Measurements from ENCODE around the gene FCMR. TPM values are rescaled to one million over a fixed set of nuclear protein-coding genes. Genes with fewer than 3 reads are reported as not detected.
A peak's percentile ranks its signal among the peaks of the same experiment; 100 is the strongest.

Gene FCMR
- polyA plus RNA-seq, 4 donors, result 1.1 to 6.9 (median 2.6) TPM

DNA sequence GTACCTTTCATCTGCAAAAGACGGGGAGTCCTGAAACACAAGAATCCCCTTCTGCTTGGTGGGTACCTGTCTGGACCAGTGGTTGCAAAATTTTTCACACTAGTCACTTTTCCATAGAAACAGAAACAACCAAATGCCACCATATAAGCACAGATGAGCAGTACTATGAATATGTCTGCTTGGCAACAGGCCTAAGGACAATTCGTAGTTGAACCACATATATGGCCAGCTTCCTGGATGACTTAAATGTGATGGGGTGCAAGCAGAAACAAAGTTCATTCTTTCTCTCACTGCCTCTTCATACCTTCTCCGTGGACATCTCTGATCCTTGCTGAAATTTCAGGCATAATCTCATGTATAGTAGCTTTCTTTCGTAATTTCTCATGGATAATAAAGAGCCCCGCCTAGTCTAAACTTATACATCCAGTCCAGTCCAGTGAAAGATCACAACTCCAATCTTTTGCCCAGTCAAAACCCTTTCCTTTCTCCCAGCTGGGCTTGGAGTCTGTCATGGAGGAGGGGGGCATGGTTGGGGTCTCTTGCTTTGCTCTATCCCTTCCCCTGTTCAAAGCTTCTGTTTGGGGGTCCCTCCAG is 41.5 kb upstream of the FCMR start:
- peaks cover 10 to 37% (median 11%) of the 10 kb centered on the region in 3 donors for H3K4me1 ChIP-seq (ENCODE audit: control insufficient read depth in 3 of 3, insufficient read depth in 2 of 3, low read depth in 1 of 3, low read length in 2 of 3)
- FAIRE-seq (no peak), DNase-seq (peak in 1 of 2 donors; percentile 48)
- H3K4me3 ChIP-seq (ENCODE audit: low read depth in 1 of 3, low read length in 3 of 3), result no peak overlapping the region
- peaks cover 0 to 27% (median 0%) of the 10 kb centered on the region in 3 donors for H3K36me3 ChIP-seq (ENCODE audit: control insufficient read depth in 3 of 3, insufficient read depth in 2 of 3, low read depth in 1 of 3, low read length in 3 of 3)
- H3K27ac ChIP-seq (ENCODE audit: low read depth in 1 of 3, low read length in 2 of 3), result peak overlapping the region; percentile 38 to 60 (median 49)
- no peaks in the 10 kb centered on the region for H3K27me3 ChIP-seq (ENCODE audit: control insufficient read depth in 3 of 3, insufficient read depth in 3 of 3, low read length in 3 of 3)
- peaks cover 0 to 3% of the 10 kb centered on the region in 2 donors for H3K9me3 ChIP-seq (ENCODE audit: control insufficient read depth in 2 of 2, insufficient read depth in 1 of 2, low read depth in 1 of 2, low read length in 1 of 2)
- WGBS, 3 donors, result 52 to 77% (median 61%) methylated on average over 5 of the region's 5 CpGs

DNA sequence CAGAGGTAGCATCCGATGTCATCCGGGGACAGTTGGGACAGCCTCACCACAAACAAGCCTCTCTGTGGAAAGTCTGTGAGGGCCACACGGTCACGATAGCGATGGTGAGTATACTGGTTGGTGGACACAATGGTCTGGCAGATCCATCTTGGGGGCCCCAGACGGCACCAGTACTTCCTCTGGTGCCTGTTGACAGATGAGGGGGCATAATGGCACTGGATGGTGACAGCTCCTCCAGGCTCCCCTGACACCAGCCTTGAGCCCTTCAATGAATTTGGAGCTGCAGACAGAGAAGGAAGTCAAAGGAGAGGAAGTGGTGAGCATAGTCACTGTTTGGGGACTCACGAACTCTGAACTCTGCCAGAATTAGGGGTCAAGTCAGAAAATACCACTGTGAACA is 40.5 kb upstream of the FCMR start:
- H3K9me3 ChIP-seq (ENCODE audit: control insufficient read depth in 2 of 2, insufficient read depth in 1 of 2, low read depth in 1 of 2, low read length in 1 of 2), result peaks cover 0 to 3% of the 10 kb centered on the region in 2 donors
- DNase-seq, result no peak
- no peak for FAIRE-seq
- peaks cover 5 to 37% (median 11%) of the 10 kb centered on the region in 3 donors for H3K4me1 ChIP-seq (ENCODE audit: control insufficient read depth in 3 of 3, insufficient read depth in 2 of 3, low read depth in 1 of 3, low read length in 2 of 3)
- peaks cover 0 to 27% (median 0%) of the 10 kb centered on the region in 3 donors for H3K36me3 ChIP-seq (ENCODE audit: control insufficient read depth in 3 of 3, insufficient read depth in 2 of 3, low read depth in 1 of 3, low read length in 3 of 3)
- no peak overlapping the region for H3K4me3 ChIP-seq (ENCODE audit: low read depth in 1 of 3, low read length in 3 of 3)
- 85 to 96% (median 87%) methylated on average over 7 of the region's 7 CpGs for WGBS, 3 donors
- H3K27me3 ChIP-seq (ENCODE audit: control insufficient read depth in 3 of 3, insufficient read depth in 3 of 3, low read length in 3 of 3), result no peaks in the 10 kb centered on the region
- H3K27ac ChIP-seq (ENCODE audit: low read depth in 1 of 3, low read length in 2 of 3), result no peak overlapping the region

DNA sequence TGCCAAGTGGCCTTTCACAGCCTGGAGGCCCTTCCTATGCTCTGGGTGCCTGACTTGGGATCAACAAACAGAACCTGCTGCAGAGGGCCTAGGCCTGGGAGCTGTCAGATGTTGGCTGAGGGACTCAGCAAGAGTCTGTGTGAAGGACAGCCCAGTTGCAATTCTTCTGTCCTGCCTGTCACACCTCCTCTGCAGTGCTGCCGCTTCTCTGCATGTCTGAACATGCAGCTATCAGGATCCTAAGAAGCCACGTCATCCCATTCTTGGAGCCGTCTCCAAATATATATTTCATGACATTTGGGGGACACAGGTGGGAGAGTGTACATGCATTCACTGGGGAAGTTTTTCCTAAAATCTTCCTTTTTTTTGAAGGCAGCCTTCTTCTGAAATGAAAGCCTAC is 39.9 kb upstream of the FCMR start:
- H3K4me1 ChIP-seq (ENCODE audit: control insufficient read depth in 3 of 3, insufficient read depth in 2 of 3, low read depth in 1 of 3, low read length in 2 of 3), result peaks cover 3 to 37% (median 11%) of the 10 kb centered on the region in 3 donors
- H3K27ac ChIP-seq (ENCODE audit: low read depth in 1 of 3, low read length in 2 of 3), result no peak overlapping the region
- H3K4me3 ChIP-seq (ENCODE audit: low read depth in 1 of 3, low read length in 3 of 3), result no peak overlapping the region
- 65 to 95% (median 81%) methylated on average over 3 of the region's 3 CpGs for WGBS, 3 donors
- no peaks in the 10 kb centered on the region for H3K27me3 ChIP-seq (ENCODE audit: control insufficient read depth in 3 of 3, insufficient read depth in 3 of 3, low read length in 3 of 3)
- FAIRE-seq (no peak), DNase-seq (no peak)
- peaks cover 0 to 27% (median 0%) of the 10 kb centered on the region in 3 donors for H3K36me3 ChIP-seq (ENCODE audit: control insufficient read depth in 3 of 3, insufficient read depth in 2 of 3, low read depth in 1 of 3, low read length in 3 of 3)
- H3K9me3 ChIP-seq (ENCODE audit: control insufficient read depth in 2 of 2, insufficient read depth in 1 of 2, low read depth in 1 of 2, low read length in 1 of 2), result peaks cover 0 to 3% of the 10 kb centered on the region in 2 donors

DNA sequence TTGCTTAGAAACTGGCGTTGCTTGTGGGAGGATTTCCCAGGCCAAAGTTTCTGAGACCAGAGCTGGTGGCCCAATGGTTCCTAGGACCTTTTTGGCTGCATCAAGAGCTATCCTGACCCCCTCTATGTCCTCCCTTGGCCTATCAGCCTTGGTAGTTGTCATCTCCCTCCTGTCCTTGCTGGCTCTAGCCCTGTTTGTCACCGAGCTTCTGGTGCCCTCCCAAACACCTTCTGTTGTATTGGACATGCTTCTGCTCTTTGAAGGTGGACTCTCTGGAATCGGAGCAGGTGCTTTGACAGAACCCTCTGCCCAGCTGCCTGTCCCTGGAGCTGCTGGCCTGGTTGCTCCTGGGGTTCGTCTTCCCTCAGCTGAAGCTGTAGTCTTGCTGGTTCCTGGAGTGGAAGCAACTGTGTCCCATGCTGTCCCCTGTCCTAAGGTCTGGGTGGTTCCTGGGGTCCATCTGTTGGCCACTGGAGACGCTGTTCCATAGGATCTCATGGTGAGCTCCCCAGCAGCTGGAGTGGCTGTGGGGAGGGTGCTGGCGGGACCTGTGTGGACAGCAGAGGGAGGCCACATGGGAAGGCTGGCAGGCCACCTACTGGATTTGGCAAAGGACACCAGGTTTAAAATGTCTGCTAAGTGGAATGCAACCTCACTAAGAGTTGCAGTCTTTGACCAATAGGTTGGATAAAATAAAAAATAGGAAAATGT is 39.1 kb upstream of the FCMR start:
- no peaks in the 10 kb centered on the region for H3K27me3 ChIP-seq (ENCODE audit: control insufficient read depth in 3 of 3, insufficient read depth in 3 of 3, low read length in 3 of 3)
- no peak for FAIRE-seq
- H3K4me3 ChIP-seq (ENCODE audit: low read depth in 1 of 3, low read length in 3 of 3), result no peak overlapping the region

DNA sequence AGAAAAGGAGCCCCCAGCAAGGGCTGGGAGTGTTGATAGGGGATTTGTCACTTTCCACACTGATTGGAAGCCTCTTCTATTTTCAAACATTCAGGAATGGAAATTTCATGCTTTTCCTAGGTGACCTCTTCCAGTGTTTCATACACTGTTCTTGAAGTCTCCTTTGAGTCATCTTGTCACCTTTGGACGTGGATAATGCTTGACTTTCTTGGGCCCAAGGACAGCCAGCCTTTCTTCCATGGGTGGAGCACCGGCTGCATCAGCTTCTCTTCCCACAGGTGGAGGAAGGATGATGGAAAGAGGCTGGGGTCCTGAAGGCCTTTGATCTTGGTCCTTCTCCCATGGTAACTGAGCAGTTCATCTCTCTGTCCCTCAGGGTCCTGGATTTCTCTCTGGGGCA is 36.4 kb upstream of the FCMR start:
- 41 to 69% (median 50%) methylated on average over 2 of the region's 2 CpGs for WGBS, 3 donors
- FAIRE-seq (no peak), DNase-seq (peak in 1 of 2 donors; percentile 84)

More for the DNA sequence above, 39.1 kb upstream of the FCMR start:
- DNase-seq, result no peak
- 86 to 90% (median 89%) methylated on average over 6 of the region's 6 CpGs for WGBS, 3 donors
- Histone ChIP-seq H3K36me3 (ENCODE audit: control insufficient read depth in 3 of 3, insufficient read depth in 2 of 3, low read depth in 1 of 3, low read length in 3 of 3) (peaks cover 0 to 27% (median 0%) of the 10 kb centered on the region in 3 donors), H3K9me3 (ENCODE audit: control insufficient read depth in 2 of 2, insufficient read depth in 1 of 2, low read depth in 1 of 2, low read length in 1 of 2) (peaks cover 0 to 3% of the 10 kb centered on the region in 2 donors), H3K27ac (ENCODE audit: low read depth in 1 of 3, low read length in 2 of 3) (no peak overlapping the region), H3K4me1 (ENCODE audit: control insufficient read depth in 3 of 3, insufficient read depth in 2 of 3, low read depth in 1 of 3, low read length in 2 of 3) (peaks cover 6 to 43% (median 14%) of the 10 kb centered on the region in 3 donors)

DNA sequence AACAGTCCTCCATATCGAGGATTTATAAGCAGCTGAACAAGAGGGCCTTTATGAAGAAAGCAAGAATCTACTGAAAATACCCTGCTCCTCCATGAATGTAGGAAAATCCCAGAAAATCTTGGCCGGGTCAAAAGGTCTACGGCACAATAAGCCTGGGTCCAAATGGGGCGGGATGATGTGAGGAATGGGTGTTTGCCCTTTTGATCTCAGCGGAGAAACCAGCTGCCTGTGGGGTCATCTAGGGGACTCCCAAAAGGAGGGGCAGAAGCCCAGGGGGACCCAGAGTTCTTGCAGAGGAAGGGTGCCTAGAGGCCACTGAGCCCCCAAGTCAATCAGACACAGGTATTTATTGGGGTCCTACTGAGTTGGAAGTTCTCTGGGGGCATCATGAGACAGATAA is 35.9 kb upstream of the FCMR start:
- no peak overlapping the region for H3K4me3 ChIP-seq (ENCODE audit: low read depth in 1 of 3, low read length in 3 of 3)
- H3K4me1 ChIP-seq (ENCODE audit: control insufficient read depth in 3 of 3, insufficient read depth in 2 of 3, low read depth in 1 of 3, low read length in 2 of 3), result peaks cover 3 to 57% (median 21%) of the 10 kb centered on the region in 3 donors
- DNase-seq, result no peak
- H3K9me3 ChIP-seq (ENCODE audit: control insufficient read depth in 2 of 2, insufficient read depth in 1 of 2, low read depth in 1 of 2, low read length in 1 of 2), result no peaks in the 10 kb centered on the region
- peaks cover 0 to 26% (median 0%) of the 10 kb centered on the region in 3 donors for H3K36me3 ChIP-seq (ENCODE audit: control insufficient read depth in 3 of 3, insufficient read depth in 2 of 3, low read depth in 1 of 3, low read length in 3 of 3)
- H3K27me3 ChIP-seq (ENCODE audit: control insufficient read depth in 3 of 3, insufficient read depth in 3 of 3, low read length in 3 of 3), result no peaks in the 10 kb centered on the region
- FAIRE-seq, result no peak
- 59 to 81% (median 76%) methylated on average over 5 of the region's 5 CpGs for WGBS, 3 donors
- peak overlapping the region in 2 of 3 donors; percentile 11 to 33 for H3K27ac ChIP-seq (ENCODE audit: low read depth in 1 of 3, low read length in 2 of 3)

More for the DNA sequence above, 36.4 kb upstream of the FCMR start:
- H3K4me3 ChIP-seq (ENCODE audit: low read depth in 1 of 3, low read length in 3 of 3), result no peak overlapping the region
- H3K9me3 ChIP-seq (ENCODE audit: control insufficient read depth in 2 of 2, insufficient read depth in 1 of 2, low read depth in 1 of 2, low read length in 1 of 2), result no peaks in the 10 kb centered on the region
- peaks cover 3 to 53% (median 19%) of the 10 kb centered on the region in 3 donors for H3K4me1 ChIP-seq (ENCODE audit: control insufficient read depth in 3 of 3, insufficient read depth in 2 of 3, low read depth in 1 of 3, low read length in 2 of 3)
- H3K27ac ChIP-seq (ENCODE audit: low read depth in 1 of 3, low read length in 2 of 3), result peak overlapping the region in 2 of 3 donors; percentile 11 to 33
- H3K36me3 ChIP-seq (ENCODE audit: control insufficient read depth in 3 of 3, insufficient read depth in 2 of 3, low read depth in 1 of 3, low read length in 3 of 3), result peaks cover 0 to 26% (median 0%) of the 10 kb centered on the region in 3 donors
- no peaks in the 10 kb centered on the region for H3K27me3 ChIP-seq (ENCODE audit: control insufficient read depth in 3 of 3, insufficient read depth in 3 of 3, low read length in 3 of 3)

DNA sequence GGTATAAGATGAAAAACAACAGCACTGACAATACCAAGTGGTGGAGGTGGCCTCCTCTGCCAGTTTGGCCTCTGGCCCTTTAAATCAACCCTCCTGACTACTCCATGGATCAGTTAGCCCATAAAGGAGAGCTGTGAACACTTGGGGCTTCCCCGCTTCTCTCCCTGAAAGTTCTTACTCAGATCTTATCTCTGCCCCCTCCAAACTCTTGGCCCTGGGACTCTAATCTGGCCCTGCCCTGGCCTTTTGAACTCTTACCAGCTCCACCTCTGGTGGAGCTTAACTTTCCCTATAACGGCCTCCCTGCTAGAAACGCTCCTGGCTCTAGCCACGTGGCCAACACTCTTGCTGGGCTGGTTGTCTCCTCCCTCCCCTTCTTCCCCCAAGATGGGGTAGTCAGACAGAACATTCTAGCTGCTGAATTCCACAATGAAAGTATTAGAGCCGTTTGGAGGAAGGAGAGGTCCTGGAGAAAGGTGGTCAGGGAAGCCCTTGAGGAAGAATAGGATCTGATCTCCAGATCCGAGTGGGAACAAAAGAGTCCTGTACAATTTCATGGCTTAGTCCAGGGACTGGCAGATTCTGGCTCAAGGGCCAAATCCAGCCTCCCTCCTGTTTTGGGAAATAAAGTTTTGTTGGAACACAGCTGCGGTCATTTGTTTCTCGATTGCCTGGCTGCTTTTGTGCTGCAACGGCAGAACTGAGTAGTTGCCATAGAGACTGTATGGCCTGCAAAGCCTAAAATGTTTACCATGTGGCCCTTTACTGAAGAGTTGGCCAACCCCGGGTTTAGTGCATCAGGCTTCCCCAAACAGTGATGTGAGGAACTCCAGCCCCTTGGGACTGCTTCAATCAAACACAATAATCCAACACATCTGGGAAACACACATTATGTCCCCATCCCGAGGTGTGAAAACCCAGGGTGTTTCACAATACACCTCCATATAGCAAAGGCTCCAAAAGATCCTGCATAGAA is 34.0 kb upstream of the FCMR start:
- H3K36me3 ChIP-seq (ENCODE audit: control insufficient read depth in 3 of 3, insufficient read depth in 2 of 3, low read depth in 1 of 3, low read length in 3 of 3), result peaks cover 0 to 14% (median 0%) of the 10 kb centered on the region in 3 donors
- H3K9me3 ChIP-seq (ENCODE audit: control insufficient read depth in 2 of 2, insufficient read depth in 1 of 2, low read depth in 1 of 2, low read length in 1 of 2), result no peaks in the 10 kb centered on the region
- FAIRE-seq (no peak), DNase-seq (peak; percentile 81 to 97)
- H3K27me3 ChIP-seq (ENCODE audit: control insufficient read depth in 3 of 3, insufficient read depth in 3 of 3, low read length in 3 of 3), result no peaks in the 10 kb centered on the region
- no peak overlapping the region for H3K4me3 ChIP-seq (ENCODE audit: low read depth in 1 of 3, low read length in 3 of 3)
- peak overlapping the region; percentile 15 to 87 (median 79) for H3K27ac ChIP-seq (ENCODE audit: low read depth in 1 of 3, low read length in 2 of 3)
- WGBS, 3 donors, result 21 to 38% (median 27%) methylated on average over 11 of the region's 11 CpGs
- H3K4me1 ChIP-seq (ENCODE audit: control insufficient read depth in 3 of 3, insufficient read depth in 2 of 3, low read depth in 1 of 3, low read length in 2 of 3), result peaks cover 5 to 75% (median 24%) of the 10 kb centered on the region in 3 donors

Measured in small intestine (tissue), 7 donors.